NCI-H1417 (cell line): Measurements from ENCODE around the gene STIM2.
A peak's percentile ranks its signal among the peaks of the same experiment; 100 is the strongest.

Experiments
- DNase-seq, 3 experiments: peaks; one replicate each; lab custom pipeline; 2025; lab: John Stamatoyannopoulos, UW

The STIM2 gene

DNA sequence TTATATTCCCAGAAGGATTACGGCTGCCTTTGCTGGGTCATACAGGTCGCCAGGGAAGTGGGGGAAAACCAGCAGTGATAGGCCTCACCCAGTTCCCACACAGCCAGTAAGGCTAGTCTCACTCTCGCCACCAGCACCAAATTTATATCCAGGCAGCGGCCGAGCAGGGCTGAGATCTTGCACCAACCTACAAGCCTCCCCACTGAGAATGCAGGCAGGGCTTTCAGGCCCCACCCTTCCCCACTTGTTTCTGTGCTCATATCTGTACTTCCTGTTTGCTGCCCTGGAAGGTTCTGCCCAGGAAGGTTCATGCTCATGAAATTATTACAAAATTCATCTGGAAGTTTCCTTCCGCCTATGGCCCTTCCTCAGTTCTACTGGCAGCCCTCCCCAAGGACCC is 179.7 kb downstream of the STIM2 start:
- no peak for DNase-seq

GRCh38 chr4:27042411-27042810 is 181.8 kb downstream of the STIM2 start:
- no peak for DNase-seq

- DNase-seq, result no peak
Observed at GRCh38 chr4:27043200-27043599, 182.6 kb downstream of the STIM2 start.

GRCh38 chr4:27046851-27047250 is 186.2 kb downstream of the STIM2 start:
- peak in 2 of 3 experiments; percentile 19 to 59 for DNase-seq

GRCh38 chr4:27048429-27049238 is 188.0 kb downstream of the STIM2 start:
- DNase-seq, result peak; percentile 55 to 89 (median 67)

DNA sequence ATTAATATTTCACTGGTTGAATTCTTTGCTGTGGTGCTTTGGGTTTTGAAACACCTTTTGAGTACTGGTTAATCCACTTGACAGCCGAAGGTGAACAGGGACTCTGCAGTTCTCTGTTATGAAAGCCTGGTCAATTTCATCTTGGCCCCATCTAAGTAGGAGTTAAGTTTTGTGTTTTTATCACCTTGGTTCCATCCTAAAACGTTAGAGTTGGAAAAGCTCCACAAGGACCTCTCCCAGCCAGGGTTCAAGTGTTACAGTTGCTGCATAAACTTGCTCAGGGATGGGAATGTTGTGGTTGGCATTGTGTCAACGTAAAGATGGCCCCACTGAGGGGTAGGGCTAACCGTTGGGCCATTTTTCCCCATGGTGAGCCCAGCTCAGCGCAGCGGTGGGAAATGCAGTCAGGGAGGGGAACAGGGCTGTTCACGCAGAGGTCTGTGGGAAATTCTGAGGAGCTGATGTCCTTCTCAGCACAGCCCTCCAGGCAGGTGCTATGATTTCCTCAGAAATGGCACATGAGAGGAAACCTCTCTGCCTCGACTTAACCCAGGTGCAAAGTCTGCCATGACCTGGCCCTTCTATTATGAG is 188.7 kb downstream of the STIM2 start:
- peak in 1 of 3 experiments; percentile 47 for DNase-seq

DNA sequence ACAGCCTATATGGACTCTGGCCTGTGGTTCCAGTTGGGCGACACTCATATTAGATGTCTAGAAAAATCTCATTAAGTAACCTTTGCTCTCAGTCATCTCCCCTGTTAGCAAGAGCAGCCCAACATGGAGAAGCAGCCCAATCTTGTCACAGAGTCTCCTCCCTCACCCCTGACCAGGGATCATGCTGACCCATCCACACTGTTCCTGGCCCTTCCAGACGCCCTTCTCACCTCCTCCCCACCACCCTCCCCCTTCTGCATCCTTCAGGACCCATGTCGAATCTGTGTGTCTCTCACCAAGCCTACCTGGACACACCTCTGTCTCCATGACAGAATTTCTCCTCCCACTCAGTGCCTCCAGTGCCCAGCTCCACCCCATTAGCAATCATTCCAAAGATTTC is 190.1 kb downstream of the STIM2 start:
- no peak for DNase-seq

DNA sequence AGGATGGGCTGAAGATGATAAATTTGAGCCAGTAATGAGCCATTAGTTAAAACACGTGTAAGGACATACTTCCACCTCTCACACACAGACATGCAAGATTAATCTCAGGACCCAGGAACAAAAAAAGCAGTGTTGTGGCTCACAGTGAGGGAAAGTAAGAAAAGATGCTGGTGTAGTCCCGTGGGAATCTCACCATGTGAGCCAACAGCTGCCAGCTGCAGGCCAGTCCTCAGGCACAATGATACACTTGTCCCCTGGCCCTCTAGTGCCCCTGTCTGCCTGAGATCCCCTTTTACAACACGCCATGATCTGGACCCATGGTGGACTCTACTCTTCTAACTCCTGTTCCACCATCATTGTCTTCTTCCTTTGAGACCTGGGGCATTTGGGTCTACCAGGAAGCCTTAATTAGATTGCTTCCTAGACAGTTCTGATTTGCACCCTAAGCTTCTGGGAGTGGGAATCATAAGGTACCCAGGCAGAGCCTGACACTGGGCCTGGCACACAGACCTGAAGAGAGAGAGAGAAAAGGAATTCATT is 194.7 kb downstream of the STIM2 start:
- no peak for DNase-seq

DNA sequence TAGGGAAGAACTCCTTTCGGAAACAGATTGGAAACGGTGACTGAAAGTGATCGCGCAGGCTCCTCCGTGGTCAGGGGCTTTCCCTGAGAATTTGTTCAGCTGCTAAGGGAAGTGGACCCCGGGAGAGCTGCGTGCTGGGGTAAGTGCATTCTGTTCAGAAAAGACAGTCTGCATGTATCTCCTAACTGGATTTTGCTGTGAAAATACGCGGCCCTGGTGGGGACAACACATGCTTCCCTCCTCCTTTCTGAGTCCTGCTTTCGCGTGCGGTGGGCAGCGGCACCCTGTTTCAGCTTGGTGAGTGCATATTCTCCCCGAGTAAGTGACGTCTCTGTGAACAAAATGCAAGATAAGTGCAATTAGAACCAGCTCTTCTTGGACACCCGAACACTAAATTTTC is 195.6 kb downstream of the STIM2 start:
- DNase-seq, result no peak

- DNase-seq, result no peak
Observed at GRCh38 chr4:27057053-27057452, 196.4 kb downstream of the STIM2 start.

- no peak for DNase-seq
Observed at GRCh38 chr4:27057662-27058061, 197.0 kb downstream of the STIM2 start.

DNA sequence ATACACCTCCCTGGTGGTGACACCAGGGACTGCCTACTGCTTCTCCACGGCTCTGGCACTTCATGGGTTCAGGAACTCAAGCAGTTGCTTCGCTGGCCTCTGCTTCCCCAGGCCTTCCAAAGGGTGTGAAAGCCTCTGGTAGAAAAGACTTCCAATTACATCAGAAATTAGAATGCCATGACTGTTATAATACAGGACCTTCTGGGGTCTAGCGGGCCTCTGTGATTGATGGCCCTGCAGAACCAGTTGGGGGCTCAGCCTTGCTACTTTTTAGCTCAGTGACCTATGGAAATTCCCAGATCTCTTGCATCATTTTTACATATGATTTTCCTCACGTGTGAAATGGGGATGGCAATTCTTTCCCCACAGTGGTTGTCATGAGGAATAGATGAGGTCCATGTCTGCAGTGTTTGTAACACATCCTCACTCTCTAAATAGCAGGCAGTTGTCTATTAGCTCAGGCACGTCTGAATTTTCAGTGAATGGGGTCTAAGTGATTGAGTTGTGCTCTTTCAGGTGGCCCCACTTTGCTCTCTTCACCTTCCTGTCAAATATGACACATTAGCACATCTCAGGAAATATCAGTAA is 198.3 kb downstream of the STIM2 start:
- no peak for DNase-seq

DNA sequence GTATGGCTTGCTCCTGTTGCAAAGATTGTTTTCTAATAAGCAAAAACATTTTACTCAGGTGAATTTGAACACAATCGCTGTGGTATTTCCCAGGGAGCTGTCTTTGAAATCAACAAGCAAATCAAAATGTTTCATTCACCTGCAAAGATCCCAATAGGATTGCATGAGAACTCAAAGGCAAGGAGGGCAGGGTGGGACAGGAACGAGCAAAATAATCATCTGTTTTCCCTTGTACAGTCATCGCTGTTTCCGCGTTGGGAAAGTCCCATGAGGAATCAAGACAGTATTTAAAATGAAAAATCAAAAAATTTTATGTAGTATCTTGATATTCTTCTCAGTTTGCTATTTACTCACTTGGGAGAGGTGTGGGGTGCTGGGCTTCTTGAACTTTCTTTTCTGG is 198.8 kb downstream of the STIM2 start:
- no peak for DNase-seq

DNA sequence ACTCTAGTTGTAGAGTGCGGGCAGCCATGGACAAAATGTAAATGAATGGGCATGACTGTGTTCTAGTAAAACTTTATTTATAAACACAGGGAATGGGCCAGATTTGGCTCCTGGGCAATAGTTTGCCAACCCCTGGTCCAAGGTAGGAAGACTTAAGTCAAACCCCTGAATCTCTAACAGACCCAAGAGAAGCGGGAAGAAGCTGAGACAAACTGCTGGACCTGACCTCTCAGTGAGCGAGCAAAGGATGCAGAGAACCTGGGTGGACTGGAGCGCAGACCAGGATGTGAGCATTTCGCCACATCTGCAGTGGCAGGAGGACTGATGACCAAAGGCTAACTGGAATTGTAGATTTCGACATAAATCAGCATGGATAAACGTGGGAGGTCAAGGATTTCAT is 201.6 kb downstream of the STIM2 start:
- no peak for DNase-seq

GRCh38 chr4:27066591-27066990 is 205.9 kb downstream of the STIM2 start:
- no peak for DNase-seq

DNA sequence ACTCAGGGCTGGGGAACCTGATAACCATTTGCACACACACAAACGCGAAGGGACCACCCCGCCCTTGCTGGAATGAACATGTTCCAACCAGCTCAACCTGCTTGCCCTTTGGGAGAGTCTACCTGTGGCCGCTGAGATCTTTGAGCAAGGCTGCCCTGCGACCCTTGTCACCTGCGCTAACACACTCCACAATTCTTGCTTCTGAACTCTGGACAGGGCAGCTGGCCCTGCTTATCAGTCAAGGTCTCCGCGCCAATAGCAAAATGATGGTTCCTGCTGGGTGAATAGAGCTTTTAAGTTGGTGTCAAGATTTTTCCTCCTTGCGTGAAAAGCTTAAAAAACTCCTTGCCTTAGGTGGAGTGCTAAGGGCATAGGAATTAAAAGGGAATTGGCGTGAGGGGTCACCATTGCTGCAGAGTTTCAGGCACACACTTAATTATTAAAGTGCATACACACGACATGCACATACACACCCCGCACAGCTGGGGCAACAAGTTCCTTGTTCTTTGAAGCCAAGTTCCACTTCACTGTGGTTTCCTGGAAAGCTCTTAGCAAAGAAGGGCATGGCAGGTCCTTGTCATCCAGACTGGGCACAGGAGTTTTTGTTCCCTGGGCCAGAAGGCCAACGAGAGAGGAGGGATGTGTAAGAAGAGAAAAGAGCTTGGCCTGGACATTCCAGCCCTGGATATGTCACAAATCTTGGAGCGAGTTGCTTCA is 207.7 kb downstream of the STIM2 start:
- no peak for DNase-seq
